Effector memory CD4-positive, alpha-beta T cell (primary cell): Measurements from ENCODE around the gene ZNF593OS.
A peak's percentile ranks its signal among the peaks of the same experiment; 100 is the strongest.

Source experiments
- DNase-seq, 3 donors: peaks; one replicate each; pipeline ENCODE4 v3.0.0-alpha.2; 2020
- H3K27ac ChIP-seq: 2 replicates; pipeline ENCODE4 v1.7.0; 2013; ENCODE audit warnings: mild to moderate bottlenecking, low read length, moderate library complexity; ENCODE audit not compliant: insufficient read depth, poor library complexity, severe bottlenecking
- H3K27me3 ChIP-seq: replicated peaks from 2 replicates; pipeline ENCODE4 v1.7.0; 2013; ENCODE audit warnings: mild to moderate bottlenecking, low read length; ENCODE audit not compliant: insufficient read depth, control insufficient read depth, poor library complexity, severe bottlenecking
- H3K36me3 ChIP-seq: 2 replicates; pipeline ENCODE4 v1.7.0; 2013; ENCODE audit warnings: mild to moderate bottlenecking, low read length, moderate library complexity; ENCODE audit not compliant: control insufficient read depth, insufficient read depth
- H3K4me1 ChIP-seq: 2 replicates; pipeline ENCODE4 v1.7.0; 2013; ENCODE audit warnings: low read length, mild to moderate bottlenecking; ENCODE audit not compliant: control insufficient read depth, insufficient read depth, poor library complexity, severe bottlenecking
- H3K4me3 ChIP-seq: 2 replicates; pipeline ENCODE4 v1.7.0; 2013; ENCODE audit warnings: low read length, low read depth, mild to moderate bottlenecking; ENCODE audit not compliant: insufficient read depth, poor library complexity, severe bottlenecking
- H3K9me3 ChIP-seq: 2 replicates; pipeline ENCODE4 v1.7.0; 2013; ENCODE audit warnings: mild to moderate bottlenecking, low read length, moderate library complexity; ENCODE audit not compliant: control insufficient read depth

Gene ZNF593OS

GRCh38 chr1:26168410-26169197, 3.0 kb downstream of the ZNF593OS start, which contains the start of gene C1orf232:
TSS of gene C1orf232 (minus strand) at chr1:26168963. CDS start at chr1:26168499, 464 bp downstream.
- no peaks in the 10 kb centered on the region for H3K9me3 ChIP-seq
- peak within 1 kb of the TSS; percentile 74 for H3K27ac ChIP-seq
- H3K4me3 ChIP-seq = peak within 1 kb of the TSS; percentile 92
- H3K27me3 ChIP-seq = no peaks in the 10 kb centered on the region
- peaks cover 13% of the 10 kb centered on the region for H3K4me1 ChIP-seq
- no peak for DNase-seq
- no peaks in the 10 kb centered on the region for H3K36me3 ChIP-seq

- no peak for DNase-seq
- peaks cover 19% of the 10 kb centered on the region for H3K4me1 ChIP-seq
- no peak overlapping the region for H3K4me3 ChIP-seq
- H3K36me3 ChIP-seq = no peaks in the 10 kb centered on the region
- peaks cover 9% of the 10 kb centered on the region for H3K27me3 ChIP-seq
- H3K9me3 ChIP-seq = no peaks in the 10 kb centered on the region
- no peak overlapping the region for H3K27ac ChIP-seq
Observed at GRCh38 chr1:26166719-26167281, 4.8 kb downstream of the ZNF593OS start.

- Histone ChIP-seq H3K27ac (no peak overlapping the region), H3K27me3 (peaks cover 20% of the 10 kb centered on the region), H3K36me3 (no peaks in the 10 kb centered on the region), H3K9me3 (no peaks in the 10 kb centered on the region), H3K4me1 (peaks cover 16% of the 10 kb centered on the region), H3K4me3 (no peak overlapping the region)
- DNase-seq = no peak
Observed at GRCh38 chr1:26164861-26165842, 6.5 kb downstream of the ZNF593OS start.

- peak in 2 of 3 donors; percentile 15 to 23 for DNase-seq
- peak overlapping the region; percentile 46 for H3K4me3 ChIP-seq
- H3K4me1 ChIP-seq = peaks cover 16% of the 10 kb centered on the region
- H3K27ac ChIP-seq = no peak overlapping the region
- no peaks in the 10 kb centered on the region for H3K9me3 ChIP-seq
- peaks cover 26% of the 10 kb centered on the region for H3K27me3 ChIP-seq
- no peaks in the 10 kb centered on the region for H3K36me3 ChIP-seq
Observed at GRCh38 chr1:26164036-26164860, 7.4 kb downstream of the ZNF593OS start.

GRCh38 chr1:26163684-26164035, 8.0 kb downstream of the ZNF593OS start:
- no peak for DNase-seq
- Histone ChIP-seq H3K27ac (no peak overlapping the region), H3K27me3 (peaks cover 29% of the 10 kb centered on the region), H3K4me3 (no peak overlapping the region), H3K4me1 (peaks cover 16% of the 10 kb centered on the region), H3K36me3 (no peaks in the 10 kb centered on the region), H3K9me3 (no peaks in the 10 kb centered on the region)

GRCh38 chr1:26162220-26162709, 9.4 kb downstream of the ZNF593OS start:
- no peaks in the 10 kb centered on the region for H3K36me3 ChIP-seq
- H3K4me3 ChIP-seq = peak overlapping the region; percentile 44
- H3K27ac ChIP-seq = no peak overlapping the region
- H3K27me3 ChIP-seq = peaks cover 34% of the 10 kb centered on the region
- DNase-seq = no peak
- H3K4me1 ChIP-seq = peaks cover 16% of the 10 kb centered on the region
- no peaks in the 10 kb centered on the region for H3K9me3 ChIP-seq

- Histone ChIP-seq H3K4me3 (peak overlapping the region; percentile 48), H3K27ac (no peak overlapping the region), H3K36me3 (no peaks in the 10 kb centered on the region), H3K9me3 (no peaks in the 10 kb centered on the region), H3K4me1 (peaks cover 16% of the 10 kb centered on the region), H3K27me3 (peaks cover 34% of the 10 kb centered on the region)
- DNase-seq = peak in 1 of 3 donors; percentile 6
Observed at GRCh38 chr1:26161415-26162219, 10.0 kb downstream of the ZNF593OS start.

GRCh38 chr1:26160527-26161414, 10.9 kb downstream of the ZNF593OS start:
- H3K4me1 ChIP-seq = peaks cover 16% of the 10 kb centered on the region
- no peaks in the 10 kb centered on the region for H3K36me3 ChIP-seq
- no peak overlapping the region for H3K27ac ChIP-seq
- peaks cover 34% of the 10 kb centered on the region for H3K27me3 ChIP-seq
- H3K4me3 ChIP-seq = no peak overlapping the region
- no peak for DNase-seq
- H3K9me3 ChIP-seq = no peaks in the 10 kb centered on the region
